Measurements from ENCODE around the gene EPHA3. TPM values are rescaled to one million over a fixed set of nuclear protein-coding genes. Genes with fewer than 3 reads are reported as not detected.

The EPHA3 gene
- total and polyA plus RNA-seq, 2 of the 4 experiments (the other 2 are of a cell fraction): 0.10 to 0.18 TPM

GRCh38 chr3:89276116-89276515 lies 168.7 kb downstream of the EPHA3 start:
- DNase-seq (no peak), ATAC-seq (ENCODE audit: low read depth) (no peak)
- Histone ChIP-seq H3K4me1 (ENCODE audit: control insufficient read depth, insufficient read depth, low read length) (no peaks in the 10 kb centered on the region), H3K23ac (ENCODE audit: low read depth, low read length) (no peak overlapping the region), H3K27ac (ENCODE audit: insufficient read depth, low read length) (no peak overlapping the region), H3K9ac (ENCODE audit: low read depth, low read length) (no peak overlapping the region), H2BK5ac (ENCODE audit: low read depth, low read length, poor library complexity, severe bottlenecking) (no peak overlapping the region), H2BK120ac (ENCODE audit: low read depth, low read length) (no peak overlapping the region), H3K9me1 (ENCODE audit: insufficient read depth, low read length) (no peaks in the 10 kb centered on the region), H4K8ac (ENCODE audit: low read depth in 2 of 2, low read length in 2 of 2) (no peak overlapping the region), H3K79me1 (ENCODE audit: low read depth in 1 of 2, low read length in 2 of 2) (no peaks in the 10 kb centered on the region), H2AK9ac (replicated peaks; ENCODE audit: low read depth, low read length, poor library complexity) (no peak overlapping the region), H3K4me2 (ENCODE audit: low read depth, low read length) (no peak overlapping the region), H3K4ac (ENCODE audit: low read depth, low read length) (no peak overlapping the region), H2BK15ac (ENCODE audit: low read depth, low read length) (no peak overlapping the region), H2AFZ (replicated peaks; ENCODE audit: low read length, poor library complexity) (no peak overlapping the region), H3K14ac (replicated peaks; ENCODE audit: low read depth, low read length) (no peak overlapping the region), H2BK20ac (ENCODE audit: low read depth, low read length) (no peak overlapping the region), H3K18ac (ENCODE audit: low read depth, low read length) (no peak overlapping the region), H3K36me3 (ENCODE audit: control insufficient read depth, insufficient read depth, low read length) (no peaks in the 10 kb centered on the region), H3K56ac (ENCODE audit: extremely low read depth, insufficient read depth, low read length) (no peak overlapping the region), H3K27me3 (ENCODE audit: control insufficient read depth, insufficient read depth, low read length) (no peaks in the 10 kb centered on the region), H3K9me3 (ENCODE audit: control insufficient read depth, insufficient read depth, low read length) (no peaks in the 10 kb centered on the region), H4K20me1 (ENCODE audit: insufficient read depth, low read length) (no peaks in the 10 kb centered on the region), H4K5ac (ENCODE audit: low read depth, low read length) (no peak overlapping the region), H2AK5ac (ENCODE audit: low read depth, low read length) (no peak overlapping the region), H3K4me3 (ENCODE audit: insufficient read depth, low read depth, low read length) (no peak overlapping the region), H4K91ac (ENCODE audit: insufficient read depth, low read depth, low read length) (no peak overlapping the region)
- TF ChIP-seq RFX5 (IDR thresholded peaks at IDR 0.05; ENCODE audit: low read depth, low read length) (no peak), BHLHE40 (IDR thresholded peaks at IDR 0.05; ENCODE audit: low read depth, low read length) (no peak), ELK1 (IDR thresholded peaks at IDR 0.05; ENCODE audit: borderline replicate concordance, low read depth, low read length) (no peak), RCOR1 (IDR thresholded peaks at IDR 0.05; ENCODE audit: insufficient replicate concordance, low read length) (no peak), CHD1 (IDR thresholded peaks at IDR 0.05; ENCODE audit: low read depth, low read length) (no peak), FOS (IDR thresholded peaks at IDR 0.05; ENCODE audit: low read depth, low read length) (no peak), MAZ (IDR thresholded peaks at IDR 0.05; ENCODE audit: borderline replicate concordance, low read depth, low read length) (no peak), MXI1 (IDR thresholded peaks at IDR 0.05; ENCODE audit: borderline replicate concordance, low read depth, low read length) (no peak), NFE2L2 (IDR thresholded peaks at IDR 0.05; ENCODE audit: low read depth, low read length) (no peak), MAFK (IDR thresholded peaks at IDR 0.05; ENCODE audit: low read depth, low read length) (no peak), CEBPB (IDR thresholded peaks at IDR 0.05; ENCODE audit: low read depth, low read length) (no peak), POLR2A (IDR thresholded peaks at IDR 0.05; ENCODE audit: low read depth, low read length) (no peak), SMC3 (IDR thresholded peaks at IDR 0.05; ENCODE audit: low read depth, low read length) (no peak), RAD21 (IDR thresholded peaks at IDR 0.05; ENCODE audit: low read length) (no peak)
- TF ChIP-seq, protein P1, sequence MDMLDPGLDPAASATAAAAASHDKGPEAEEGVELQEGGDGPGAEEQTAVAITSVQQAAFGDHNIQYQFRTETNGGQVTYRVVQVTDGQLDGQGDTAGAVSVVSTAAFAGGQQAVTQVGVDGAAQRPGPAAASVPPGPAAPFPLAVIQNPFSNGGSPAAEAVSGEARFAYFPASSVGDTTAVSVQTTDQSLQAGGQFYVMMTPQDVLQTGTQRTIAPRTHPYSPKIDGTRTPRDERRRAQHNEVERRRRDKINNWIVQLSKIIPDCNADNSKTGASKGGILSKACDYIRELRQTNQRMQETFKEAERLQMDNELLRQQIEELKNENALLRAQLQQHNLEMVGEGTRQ (IDR thresholded peaks at IDR 0.05; ENCODE audit: low read depth, low read length): no peak
- TF ChIP-seq, protein P2, sequence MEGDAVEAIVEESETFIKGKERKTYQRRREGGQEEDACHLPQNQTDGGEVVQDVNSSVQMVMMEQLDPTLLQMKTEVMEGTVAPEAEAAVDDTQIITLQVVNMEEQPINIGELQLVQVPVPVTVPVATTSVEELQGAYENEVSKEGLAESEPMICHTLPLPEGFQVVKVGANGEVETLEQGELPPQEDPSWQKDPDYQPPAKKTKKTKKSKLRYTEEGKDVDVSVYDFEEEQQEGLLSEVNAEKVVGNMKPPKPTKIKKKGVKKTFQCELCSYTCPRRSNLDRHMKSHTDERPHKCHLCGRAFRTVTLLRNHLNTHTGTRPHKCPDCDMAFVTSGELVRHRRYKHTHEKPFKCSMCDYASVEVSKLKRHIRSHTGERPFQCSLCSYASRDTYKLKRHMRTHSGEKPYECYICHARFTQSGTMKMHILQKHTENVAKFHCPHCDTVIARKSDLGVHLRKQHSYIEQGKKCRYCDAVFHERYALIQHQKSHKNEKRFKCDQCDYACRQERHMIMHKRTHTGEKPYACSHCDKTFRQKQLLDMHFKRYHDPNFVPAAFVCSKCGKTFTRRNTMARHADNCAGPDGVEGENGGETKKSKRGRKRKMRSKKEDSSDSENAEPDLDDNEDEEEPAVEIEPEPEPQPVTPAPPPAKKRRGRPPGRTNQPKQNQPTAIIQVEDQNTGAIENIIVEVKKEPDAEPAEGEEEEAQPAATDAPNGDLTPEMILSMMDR (conservative IDR thresholded peaks at IDR 0.05; ENCODE audit: low read depth, low read length): no peak
- ChIA-PET CTCF (no interaction called here), POLR2A (ENCODE audit: unreplicated experiment) (no interaction called here)
- in situ Hi-C loops (cut with MboI; ENCODE audit: low sequenced_read_pairs): no loop called here
- dilution Hi-C loops (cut with HindIII; ENCODE audit: low sequenced_read_pairs, unreplicated experiment): no loop called here
- BruUV-seq (replicated peaks): no TSS peak
- intact Hi-C loops (cut with micrococcal nuclease): no loop called here
